HG03064 (cell line): Measurements from ENCODE around the gene ZDHHC24.
"Not testable (repeated sequence)": the region's sequence is repeated elsewhere in the genome, so short reads cannot be mapped to it uniquely, and the experiment has no call there.

ENCODE experiments used
- ATAC-seq: cut with Tn5 transposase; IDR thresholded peaks from one replicate; pipeline ENCODE4 v1.9.1; 2021; ENCODE audit warnings: low read depth; ENCODE audit not compliant: unreplicated experiment

Gene ZDHHC24, protein sequence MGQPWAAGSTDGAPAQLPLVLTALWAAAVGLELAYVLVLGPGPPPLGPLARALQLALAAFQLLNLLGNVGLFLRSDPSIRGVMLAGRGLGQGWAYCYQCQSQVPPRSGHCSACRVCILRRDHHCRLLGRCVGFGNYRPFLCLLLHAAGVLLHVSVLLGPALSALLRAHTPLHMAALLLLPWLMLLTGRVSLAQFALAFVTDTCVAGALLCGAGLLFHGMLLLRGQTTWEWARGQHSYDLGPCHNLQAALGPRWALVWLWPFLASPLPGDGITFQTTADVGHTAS

DNA sequence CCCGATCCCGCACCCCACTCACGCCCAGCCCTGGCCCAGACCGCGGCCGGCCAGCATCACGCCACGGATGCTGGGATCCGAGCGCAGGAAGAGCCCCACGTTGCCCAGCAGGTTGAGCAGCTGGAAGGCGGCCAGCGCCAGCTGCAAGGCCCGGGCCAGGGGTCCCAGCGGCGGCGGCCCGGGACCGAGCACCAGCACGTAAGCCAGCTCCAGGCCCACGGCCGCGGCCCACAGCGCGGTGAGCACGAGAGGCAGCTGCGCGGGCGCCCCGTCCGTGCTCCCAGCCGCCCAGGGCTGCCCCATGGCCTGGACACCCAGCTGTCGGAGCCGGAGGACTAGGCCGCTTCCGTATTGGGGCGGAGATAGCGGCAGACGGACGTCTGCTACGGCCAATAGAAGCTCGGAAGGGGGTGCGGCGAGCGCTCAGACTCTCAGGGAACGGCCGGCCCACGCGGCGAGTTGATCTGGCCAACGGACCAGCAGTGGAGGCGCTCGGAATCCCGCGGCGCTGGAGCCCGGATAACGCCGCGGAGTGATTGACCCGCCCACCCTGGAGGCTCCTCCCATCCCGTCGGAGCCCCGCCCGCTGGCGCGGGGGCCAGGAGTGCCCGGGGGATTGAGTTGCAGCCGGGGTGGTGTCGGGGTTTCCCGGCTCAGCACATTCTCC lies at the start of gene ZDHHC24:
ZDHHC24 (minus strand) TSS at position 348 of the 667 bp plus-strand sequence; CDS start at position 303, 45 bp downstream.
- peak; percentile 77 for ATAC-seq

DNA sequence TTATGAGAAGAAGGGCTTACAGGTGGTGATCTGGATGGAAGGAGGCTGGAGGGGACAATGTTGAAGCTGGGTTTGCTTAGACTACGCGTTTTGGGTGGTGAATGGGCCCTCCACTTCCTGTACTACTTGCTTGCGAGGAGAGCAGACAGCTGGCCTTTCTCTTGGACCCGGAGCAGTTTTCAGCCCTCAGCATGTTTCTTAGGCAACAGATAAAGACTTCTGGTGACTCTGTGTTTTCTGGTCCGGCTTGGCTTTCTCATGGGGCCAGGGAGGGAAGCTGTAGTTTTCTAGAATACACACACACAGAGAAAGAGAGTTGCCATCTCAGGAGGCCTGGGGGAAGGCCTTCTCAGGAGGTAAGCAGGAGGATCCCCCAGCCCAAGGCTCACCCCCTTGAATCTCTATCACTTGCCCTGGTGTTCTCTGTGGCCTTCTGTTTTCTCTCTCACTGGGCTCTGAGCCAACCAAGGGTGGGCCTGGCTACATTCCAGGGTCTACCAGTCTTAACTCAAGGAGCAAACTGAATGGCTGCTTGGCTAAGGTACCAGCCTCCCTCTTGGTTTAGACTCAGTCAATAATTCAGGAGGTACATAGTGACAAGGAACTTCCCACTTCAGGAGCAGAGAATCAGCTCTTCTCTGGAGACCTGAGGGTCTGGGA lies 49.5 kb upstream of the ZDHHC24 start:
- no peak for ATAC-seq

DNA sequence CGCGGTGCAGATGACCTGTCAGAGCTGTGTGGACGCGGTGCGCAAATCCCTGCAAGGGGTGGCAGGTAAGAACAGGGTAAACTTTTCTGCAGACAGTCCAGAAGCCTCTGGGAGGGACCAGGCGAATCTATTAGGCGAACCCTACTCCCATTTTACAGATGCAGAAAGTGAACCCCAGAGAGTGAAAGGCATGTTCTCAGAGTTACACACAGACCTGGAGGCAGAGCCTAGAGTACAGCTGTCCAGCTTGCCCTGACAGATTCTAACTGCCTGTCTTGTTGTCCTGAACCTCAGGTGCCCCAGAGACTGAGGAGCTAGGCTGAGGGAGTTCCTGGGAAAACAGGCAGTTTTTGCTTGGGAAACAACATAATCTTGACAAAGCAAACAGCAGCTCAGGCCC lies 47.8 kb upstream of the ZDHHC24 start:
- ATAC-seq = no peak

DNA sequence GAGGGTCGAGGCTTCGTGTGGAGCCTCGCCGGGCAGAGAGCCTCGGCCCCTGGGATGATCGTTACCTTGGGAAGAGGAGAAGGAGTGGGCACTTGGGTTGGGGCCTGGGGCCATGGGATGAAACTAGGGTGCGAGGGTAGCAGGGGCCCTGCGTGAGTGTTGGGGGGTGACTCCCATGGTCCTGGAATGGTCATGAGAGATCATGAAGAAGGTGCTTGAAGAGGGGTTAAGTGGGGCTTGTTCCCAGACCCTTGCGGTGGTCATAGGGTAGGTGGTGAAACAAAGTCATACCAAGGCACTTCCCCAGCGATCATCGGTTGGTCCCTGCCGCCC lies 47.4 kb upstream of the ZDHHC24 start:
- ATAC-seq = peak; percentile 3

DNA sequence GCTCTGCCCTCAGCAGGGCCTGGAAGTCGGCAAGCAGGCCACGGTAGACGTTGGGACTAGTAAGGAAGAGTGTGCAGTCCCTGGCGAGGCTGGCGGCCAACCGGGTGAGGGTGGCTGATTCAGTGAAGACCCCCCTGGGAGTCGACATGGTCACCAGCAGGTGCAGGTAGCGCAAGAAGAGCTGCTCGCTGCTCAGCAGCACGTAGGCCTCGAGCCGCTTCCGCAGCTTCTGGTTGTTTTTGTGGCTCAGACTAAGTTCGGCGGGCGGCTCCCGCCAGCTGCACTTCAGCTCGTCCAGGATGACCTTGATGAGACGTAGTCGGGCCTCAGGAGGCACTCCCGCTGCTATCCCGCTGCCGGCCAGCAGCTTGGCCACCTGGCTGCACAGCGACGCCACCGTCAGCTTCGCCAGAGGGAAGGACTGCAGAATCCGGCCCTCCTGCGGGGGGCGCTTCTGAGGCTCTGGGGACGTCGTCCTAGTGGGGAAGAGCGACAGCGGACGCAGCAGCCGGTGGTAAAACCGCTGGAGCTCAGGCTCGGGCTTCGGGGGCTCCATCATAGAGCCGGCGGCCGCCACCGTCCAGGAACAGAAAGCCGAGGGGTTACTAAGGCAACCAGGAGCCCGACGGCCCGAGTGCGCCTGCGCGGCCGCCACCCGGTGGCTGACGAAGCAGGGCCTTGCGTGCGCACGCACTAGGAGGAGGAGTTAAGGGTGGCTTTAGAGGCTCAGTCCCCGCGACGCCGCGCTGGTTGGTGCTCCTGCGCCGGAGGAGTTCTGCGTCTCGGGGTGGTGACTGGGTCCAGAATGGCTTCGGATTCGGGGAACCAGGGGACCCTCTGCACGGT lies 46.8 kb upstream of the ZDHHC24 start, which contains the start of the genes CCDC87 and CCS:
CCDC87 (minus strand) TSS at position 607 of the 846 bp plus-strand sequence; CDS start at position 559, 48 bp downstream.
CCS (plus strand) TSS at position 729 of the 846 bp plus-strand sequence; CDS start at position 806, 77 bp downstream.
- ATAC-seq = peak; percentile 86

DNA sequence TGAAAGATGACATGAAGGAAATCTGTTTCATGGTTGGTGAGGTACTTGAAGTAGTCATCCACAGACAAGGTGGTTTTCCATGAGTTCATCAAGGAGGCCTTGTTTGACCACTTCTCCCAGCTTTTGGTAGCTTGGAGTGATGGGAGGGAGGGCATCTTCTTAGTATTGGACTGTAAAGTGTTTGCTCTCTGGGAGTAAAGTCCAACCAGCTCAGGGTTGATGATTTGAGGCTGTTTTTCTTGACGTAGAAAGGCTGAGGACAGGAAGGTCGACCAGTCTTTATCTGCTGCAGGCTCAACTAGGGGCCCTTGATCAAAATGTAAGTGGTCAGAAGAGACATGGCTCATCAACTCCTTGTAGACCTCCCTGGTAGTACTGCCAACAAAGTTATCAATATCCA lies 45.3 kb upstream of the ZDHHC24 start:
- no peak for ATAC-seq

DNA sequence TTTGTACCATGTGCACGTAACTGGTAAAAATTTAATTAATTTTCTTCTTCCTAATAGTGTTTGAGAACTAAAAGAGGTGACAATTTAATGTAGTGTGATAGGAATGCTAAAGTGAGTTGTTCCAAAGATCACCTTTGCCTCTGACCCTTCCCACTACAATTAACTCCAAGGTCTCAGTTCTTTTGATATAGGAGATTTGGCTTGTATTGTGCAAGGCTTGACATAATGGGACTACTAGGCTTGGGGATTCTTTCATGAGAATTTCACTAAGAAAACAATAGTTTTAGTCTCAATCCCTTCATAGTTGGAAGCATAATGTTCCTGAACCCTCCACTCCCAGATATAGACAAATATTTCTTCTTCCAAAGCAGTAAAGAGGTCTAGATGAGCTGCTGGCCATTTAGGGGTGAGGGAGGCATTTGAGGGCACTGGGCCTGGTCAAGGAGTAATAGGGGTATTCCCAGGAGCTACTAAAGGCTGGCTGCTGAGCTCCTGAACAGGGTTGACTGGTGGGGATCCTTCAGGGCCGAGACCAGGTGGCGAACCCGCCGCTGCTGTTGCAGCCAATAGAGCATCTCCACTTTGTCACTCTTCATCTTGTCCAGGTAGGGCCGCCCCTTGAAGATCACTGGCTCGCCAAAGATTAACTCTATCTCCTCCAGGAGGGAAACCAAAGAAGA lies 44.3 kb upstream of the ZDHHC24 start:
- no peak for ATAC-seq

DNA sequence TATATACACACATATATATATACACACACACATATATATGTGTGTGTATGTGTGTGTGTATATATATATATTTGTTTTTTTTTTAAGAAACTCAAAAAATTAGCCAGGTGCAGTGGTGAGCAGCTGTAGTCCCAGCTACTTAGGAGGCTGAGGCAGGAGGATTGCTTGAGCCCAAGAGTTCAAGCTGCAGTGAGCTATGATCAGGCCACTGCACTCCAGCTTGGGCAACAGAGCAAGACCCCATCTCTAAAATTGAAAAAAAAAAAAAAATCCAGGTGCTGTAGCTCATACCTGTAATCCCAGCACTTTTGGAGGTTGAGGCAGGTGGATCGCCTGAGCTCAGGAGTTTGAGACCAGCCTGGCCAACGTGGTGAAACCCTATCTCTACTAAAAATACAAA lies 43.5 kb upstream of the ZDHHC24 start:
- ATAC-seq = not testable (repeated sequence)

DNA sequence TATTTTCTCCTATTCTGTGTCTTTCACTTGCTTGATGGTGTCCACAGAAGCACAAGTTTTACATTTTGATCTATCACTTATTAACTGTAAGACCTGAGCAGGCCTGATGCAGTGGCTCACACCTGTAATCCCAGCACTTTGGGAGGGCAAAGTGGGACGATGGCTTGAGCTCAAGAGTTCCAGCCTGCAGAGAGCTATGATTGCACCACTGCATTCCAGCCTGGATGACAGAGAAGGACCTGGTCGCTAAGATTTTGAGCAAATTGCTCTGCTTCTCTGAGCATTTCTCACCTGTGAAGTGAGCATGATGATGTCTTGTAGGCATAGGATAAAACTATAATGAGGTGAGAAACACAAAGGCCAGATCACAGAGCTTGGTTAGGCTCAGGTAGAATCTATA lies 40.3 kb upstream of the ZDHHC24 start:
- no peak for ATAC-seq

DNA sequence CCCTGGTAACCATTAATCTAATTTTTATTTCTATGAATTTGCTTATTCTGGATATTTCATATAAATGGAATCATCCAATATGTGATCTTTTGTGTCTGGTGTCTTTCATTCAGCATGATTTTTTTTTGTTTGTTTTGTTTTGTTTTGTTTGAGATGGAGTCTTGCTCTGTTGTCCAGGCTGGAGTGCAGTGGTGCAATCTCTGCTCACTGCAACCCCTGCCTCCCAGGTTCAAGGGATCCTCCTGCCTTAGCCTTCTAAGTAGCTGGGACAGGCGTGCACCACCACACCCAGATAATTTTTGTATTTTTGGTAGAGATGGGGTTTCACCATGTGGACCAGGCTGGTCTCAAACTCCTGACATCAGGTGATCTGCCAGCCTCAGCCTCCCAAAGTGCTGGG lies 39.6 kb upstream of the ZDHHC24 start:
- not testable (repeated sequence) for ATAC-seq

DNA sequence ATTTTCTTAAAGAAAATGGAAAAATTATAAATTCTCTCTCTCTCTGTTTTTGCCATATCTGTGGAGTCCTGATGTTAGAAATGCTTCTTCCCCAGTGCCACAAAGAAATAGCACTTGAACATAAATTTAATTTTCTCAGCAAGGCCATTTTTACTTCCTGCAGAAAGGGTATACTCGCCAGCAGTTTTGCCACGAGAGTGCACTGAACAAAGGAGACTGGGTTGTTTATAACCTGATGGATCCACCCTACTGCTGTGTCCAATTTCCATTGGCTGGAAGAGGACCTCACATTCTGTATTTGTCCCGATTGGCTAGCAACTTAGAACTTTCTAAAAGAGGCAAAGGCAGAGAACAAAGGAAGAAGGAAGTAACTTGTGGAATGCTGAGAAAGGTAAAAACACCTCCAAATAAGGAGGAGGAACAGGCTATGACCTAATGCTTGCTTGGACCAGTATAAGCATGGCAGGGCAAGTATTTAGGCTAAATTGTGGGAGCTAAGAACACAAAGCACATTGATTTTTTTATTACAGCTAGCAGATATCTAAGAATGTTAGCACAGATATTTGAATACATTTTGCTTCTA lies 36.8 kb upstream of the ZDHHC24 start:
- not testable (repeated sequence) for ATAC-seq

DNA sequence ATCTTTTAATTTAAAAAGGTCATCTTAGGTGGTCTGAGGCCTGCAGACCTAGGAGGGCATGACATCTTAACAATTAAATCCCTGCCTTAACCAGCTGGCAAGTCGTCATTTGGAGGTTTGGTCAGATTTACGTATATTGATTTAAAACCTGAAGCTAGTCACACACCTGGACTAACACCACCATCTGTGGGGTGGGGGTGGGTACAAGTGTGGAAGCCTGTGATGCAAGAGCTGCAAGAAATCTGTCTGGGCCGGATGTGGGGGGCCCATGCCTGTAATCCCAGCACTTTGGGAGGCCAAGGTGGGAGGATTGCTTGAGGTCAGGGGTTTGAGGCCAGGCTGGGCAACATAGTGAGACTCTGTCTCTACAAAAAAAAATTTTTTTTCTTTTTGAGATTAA lies 35.4 kb upstream of the ZDHHC24 start:
- no peak for ATAC-seq

DNA sequence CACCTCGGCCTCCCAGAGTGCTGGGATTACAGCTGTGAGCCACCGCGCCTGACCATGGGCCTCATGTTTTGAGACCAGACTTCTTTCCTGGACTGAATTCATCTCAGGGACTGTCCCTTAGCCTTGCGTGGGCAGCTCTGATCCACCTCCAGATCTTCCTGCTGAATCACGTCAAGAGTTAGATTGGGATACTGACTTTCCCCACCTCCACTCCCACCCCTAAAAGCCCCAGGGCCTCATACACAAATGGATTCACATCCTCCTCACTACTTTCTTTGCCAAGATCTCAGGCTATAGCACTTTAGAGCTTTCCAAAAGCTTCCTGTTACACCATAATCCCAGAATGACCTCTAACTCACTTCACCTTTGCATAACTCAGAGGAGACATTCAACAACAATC lies 35.0 kb upstream of the ZDHHC24 start:
- ATAC-seq = no peak

DNA sequence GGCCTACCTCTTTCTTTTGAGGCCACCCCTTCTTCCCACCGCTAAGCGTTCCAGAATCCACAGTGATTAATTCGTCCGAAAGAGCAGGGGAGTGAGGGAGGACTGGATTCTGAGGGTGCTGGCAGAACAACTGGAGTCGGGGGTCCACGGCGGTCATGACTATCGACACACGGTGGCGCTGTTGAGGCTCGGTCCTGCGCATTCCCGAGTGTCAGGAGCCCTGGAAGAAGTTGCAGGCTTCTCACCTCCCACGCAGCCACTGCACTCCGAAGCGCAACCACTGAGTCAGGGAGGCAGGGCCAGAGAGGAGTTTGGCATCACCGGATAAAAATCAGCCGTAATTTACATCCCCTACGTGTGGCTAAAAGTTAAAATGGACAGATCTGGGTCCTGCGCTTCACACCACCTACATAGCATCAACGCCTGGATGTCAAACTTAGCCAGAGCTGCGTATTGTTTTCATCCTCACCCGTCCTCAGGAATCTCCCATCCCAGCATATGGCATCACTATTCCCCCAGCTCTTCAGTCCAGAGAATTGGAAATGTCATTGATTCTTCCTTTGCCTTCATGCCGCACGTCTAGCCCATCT lies 33.3 kb upstream of the ZDHHC24 start:
- ATAC-seq = no peak

DNA sequence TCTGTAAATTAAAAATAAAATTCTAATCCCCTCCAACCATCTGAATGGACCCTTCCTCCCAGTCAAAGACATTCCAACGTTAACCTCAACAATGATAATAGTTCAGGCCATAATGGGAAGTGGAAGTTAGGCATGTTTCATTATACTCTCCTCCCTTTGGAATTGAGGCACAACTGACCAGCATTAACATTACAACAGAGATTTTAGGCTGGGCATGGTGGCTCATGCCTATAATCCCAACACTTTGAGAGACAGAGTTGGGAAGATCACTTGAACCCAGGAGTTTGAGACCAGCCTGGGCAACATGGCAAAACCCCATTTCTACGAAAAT lies 25.0 kb upstream of the ZDHHC24 start:
- no peak for ATAC-seq

DNA sequence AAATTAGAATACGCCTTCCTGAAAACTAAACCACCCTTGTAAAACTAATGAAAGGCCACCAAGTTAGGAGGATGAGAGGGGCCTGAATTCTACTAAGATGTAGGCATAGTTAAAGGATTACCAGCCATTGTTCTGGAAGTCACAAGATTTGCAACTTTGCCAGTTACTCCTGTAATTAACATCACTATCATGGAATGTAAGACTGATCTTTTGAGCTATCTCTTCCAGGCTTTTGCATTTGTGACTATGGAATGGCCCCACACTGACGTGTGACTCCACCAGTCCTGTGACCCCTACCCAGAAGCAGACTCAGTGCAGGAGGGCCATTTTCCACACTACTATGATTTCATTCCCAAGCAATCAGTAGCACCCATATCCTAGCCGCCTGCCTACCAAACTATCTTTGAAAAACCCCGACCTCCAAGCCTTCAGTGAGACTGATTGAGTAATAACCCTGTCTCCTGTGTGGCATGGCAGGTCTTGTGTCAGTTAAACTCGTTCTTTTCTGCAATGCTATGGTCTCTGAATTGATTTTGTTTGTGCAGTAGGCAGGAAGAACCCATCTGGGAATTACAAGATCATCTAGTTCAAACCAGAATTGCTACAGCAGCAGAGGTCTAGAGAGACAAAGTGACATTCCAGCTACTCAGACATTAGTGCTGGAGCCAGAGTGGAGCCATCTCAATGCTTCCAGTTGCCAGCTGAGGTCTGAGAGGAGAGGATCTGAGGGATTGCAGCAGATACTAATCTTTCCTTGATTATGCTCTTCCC lies 24.4 kb upstream of the ZDHHC24 start:
- ATAC-seq = no peak

DNA sequence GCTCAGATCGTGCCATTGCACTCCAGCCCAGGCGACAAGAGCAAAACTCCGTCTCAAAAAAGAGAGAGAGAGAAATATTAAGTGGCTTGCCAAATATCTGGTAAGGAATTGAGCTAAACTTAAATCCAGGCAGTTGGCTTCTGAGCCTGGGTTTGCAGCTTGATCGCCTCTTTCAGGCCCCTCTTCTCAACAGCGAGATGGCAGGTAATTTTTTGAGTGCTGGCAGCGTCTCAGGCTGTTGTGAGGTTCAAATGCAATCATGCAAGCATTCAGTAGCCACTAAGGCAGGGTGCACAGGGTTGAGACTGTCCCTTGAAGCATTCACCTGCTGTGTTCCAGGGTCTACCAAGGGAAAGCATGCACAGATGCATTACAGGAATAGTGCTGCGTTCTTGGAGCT lies 23.2 kb upstream of the ZDHHC24 start:
- no peak for ATAC-seq

DNA sequence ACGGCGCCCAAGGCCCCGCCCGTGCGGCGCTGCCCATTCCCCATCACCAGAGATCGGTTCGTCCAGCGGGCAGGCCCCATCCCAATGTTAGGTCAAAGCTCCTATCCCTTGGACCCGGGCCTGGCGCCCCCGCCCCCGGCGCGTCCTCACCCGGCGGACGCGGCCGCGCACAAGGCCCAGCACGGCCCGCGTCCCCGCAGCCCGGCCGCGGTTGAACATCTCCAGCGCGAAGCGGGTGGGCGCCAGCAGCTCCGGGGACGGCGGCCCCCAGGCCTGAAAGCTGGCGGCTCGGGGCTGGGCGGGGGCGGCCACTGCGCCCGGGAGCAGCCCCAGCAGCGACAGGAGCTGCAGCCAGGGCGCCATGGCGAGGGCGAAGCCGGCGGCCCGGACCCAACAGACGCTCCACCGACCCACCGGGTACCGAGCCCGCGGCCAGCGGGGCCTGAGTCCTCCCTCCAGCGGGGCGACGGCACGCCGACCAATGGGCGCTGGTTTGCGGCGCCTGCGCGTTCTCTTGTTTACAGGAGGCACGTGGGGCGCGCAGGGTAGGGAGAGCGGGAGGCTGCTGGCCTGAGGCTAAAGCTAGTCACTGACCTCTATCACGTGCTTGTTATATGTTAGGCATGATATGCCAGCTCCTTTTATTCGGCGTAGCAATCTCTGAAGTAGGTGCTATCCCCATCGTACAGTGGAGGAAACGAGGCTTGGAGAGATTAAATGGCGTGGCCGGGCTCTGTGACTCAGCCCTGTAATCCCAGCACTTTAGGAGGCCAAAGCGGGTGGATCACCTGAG lies 22.5 kb upstream of the ZDHHC24 start, which contains the start of gene CTSF:
CTSF (minus strand) TSS at position 483 of the 793 bp plus-strand sequence; CDS start at position 363, 120 bp downstream.
- ATAC-seq = no peak
